Right atrium auricular region (tissue), 2 donors: ENCODE measurements around the gene TOB2. TPM values are rescaled to one million over a fixed set of nuclear protein-coding genes. Genes with fewer than 3 reads are reported as not detected.
A peak's percentile ranks its signal among the peaks of the same experiment; 100 is the strongest.

Experiments used
- DNase-seq: peaks from one replicate; pipeline ENCODE4 v3.0.0-alpha.2; 2019; ENCODE audit warnings: low spot score
- H3K27ac ChIP-seq, 2 donors: fragments of 200-600 bp; sonication (generic); 1 replicate in 1 of 2; 2 replicates in 1 of 2; pipeline ENCODE4 v1.5.1; 2016 to 2019
- H3K27me3 ChIP-seq, 2 donors: fragments of 200-600 bp; sonication (generic); one replicate each; pipeline versions ENCODE4 v1.5.1 to v1.6.0; 2017 to 2019
- H3K36me3 ChIP-seq: fragments of 200-600 bp; sonication (generic); one replicate; pipeline ENCODE4 v1.5.1; 2016
- H3K4me1 ChIP-seq, 2 donors: fragments of 200-600 bp; sonication (generic); one replicate each; pipeline versions ENCODE4 v1.5.1 to v1.6.0; 2017 to 2019
- H3K4me3 ChIP-seq, 2 donors: fragments of 200-600 bp; sonication (generic); 1 replicate in 1 of 2; 2 replicates in 1 of 2; pipeline ENCODE4 v1.5.1; 2017 to 2019; ENCODE audit warnings: mild to moderate bottlenecking in 1 of 2, moderate library complexity in 1 of 2
- H3K9me3 ChIP-seq, 2 donors: fragments of 200-600 bp; sonication (generic); one replicate each; pipeline ENCODE4 v1.5.1; 2019
- CTCF ChIP-seq, 2 donors: fragments of 200-600 bp; sonication (generic); IDR thresholded peaks; one replicate each; pipeline ENCODE4 v1.5.1; 2019; ENCODE audit warnings: antibody characterized with exemption in 2 of 2
- total RNA-seq, 2 donors: library from RNA; depleted of rRNA; stranded (reverse); fragments of >200 nt; gene quantifications; one replicate each; pipeline ENCODE4 v1.1.0, GENCODE V29; 2016

Gene TOB2
- total RNA-seq, 2 donors from 2014 or later, result 49.1 to 55.3 TPM

- H3K36me3 ChIP-seq, result peaks cover 20% of the 10 kb centered on the region
- peaks cover 0 to 38% of the 10 kb centered on the region in 2 donors for H3K4me1 ChIP-seq
- no peaks in the 10 kb centered on the region for H3K9me3 ChIP-seq
- H3K4me3 ChIP-seq, result no peak overlapping the region
- no peaks in the 10 kb centered on the region for H3K27me3 ChIP-seq
- peak overlapping the region; percentile 99 for H3K27ac ChIP-seq
- TF ChIP-seq CTCF (IDR thresholded peaks at IDR 0.05), result no peak
- no peak for DNase-seq
These were observed 62.5 kb downstream of the TOB2 start for GRCh38 chr22:41384128-41384527.

Other genes starting within 250 kb of the TOB2 start
- 10 to 100 TPM in 1 of 2 donors, 1 to 10 TPM in 1; 9.0 to 14.6 TPM for gene L3MBTL2, start 241.5 kb downstream of the TOB2 start, total RNA-seq
- 10 to 100 TPM in 1 of 2 donors, 1 to 10 TPM in 1; 8.3 to 16.1 TPM for gene CHADL, start 205.9 kb downstream of the TOB2 start, total RNA-seq
- 10 to 100 TPM; 22.3 to 33.3 TPM for gene RANGAP1, start 160.6 kb downstream of the TOB2 start, total RNA-seq
- 10 to 100 TPM; 24.5 to 33.3 TPM for gene ZC3H7B, start 145.3 kb downstream of the TOB2 start, total RNA-seq
- gene TEF, start 64.9 kb downstream of the TOB2 start, total RNA-seq, result 10 to 100 TPM; 12.7 to 14.2 TPM
- gene PHF5A, start 21.9 kb upstream of the TOB2 start, total RNA-seq, result 10 to 100 TPM; 19.3 to 23.5 TPM
- gene ACO2, start 22.3 kb upstream of the TOB2 start, total RNA-seq, result 100 to 1,000 TPM; 447 to 604 TPM
- gene POLR3H, start 97.7 kb upstream of the TOB2 start, total RNA-seq, result 10 to 100 TPM; 11.4 to 12.0 TPM
- 100 to 1,000 TPM; 257 to 324 TPM for gene CSDC2, start 114.2 kb upstream of the TOB2 start, total RNA-seq
- 10 to 100 TPM; 17.3 TPM for gene PMM1, start 143.0 kb upstream of the TOB2 start, total RNA-seq
- gene DESI1, start 174.2 kb upstream of the TOB2 start, total RNA-seq, result 10 to 100 TPM; 62.3 to 65.8 TPM
- gene XRCC6, start 174.5 kb upstream of the TOB2 start, total RNA-seq, result 100 to 1,000 TPM; 161 to 174 TPM
- gene SNU13, start 242.1 kb upstream of the TOB2 start, total RNA-seq, result 100 to 1,000 TPM; 183 to 226 TPM